Measurements from ENCODE around the gene SMPD3. TPM values are rescaled to one million over a fixed set of nuclear protein-coding genes. Genes with fewer than 3 reads are reported as not detected.

SMPD3 gene
- total and polyA plus RNA-seq, 2 of the 4 experiments (the other 2 are of a cell fraction): not detected

DNA sequence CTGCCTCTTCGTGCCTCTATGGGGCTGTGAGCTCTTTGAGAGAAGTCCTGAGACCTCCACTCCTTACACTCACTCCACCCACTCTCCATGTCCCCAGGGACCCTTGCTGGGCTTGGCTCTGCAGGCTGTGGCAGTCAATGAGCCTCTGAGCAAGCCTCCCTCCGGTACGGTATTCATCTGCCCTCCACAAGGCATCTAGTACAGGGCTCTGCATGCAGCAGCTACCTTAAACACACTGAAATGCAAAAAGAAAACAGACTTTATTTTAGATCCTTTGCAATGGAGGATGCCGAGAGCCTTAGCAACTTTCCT lies 38.9 kb upstream of the SMPD3 start:
- H3K27ac ChIP-seq (ENCODE audit: insufficient read depth, low read length): no peak overlapping the region
- H3K27me3 ChIP-seq (ENCODE audit: control insufficient read depth, insufficient read depth, low read length): peaks cover 18% of the 10 kb centered on the region
- CTCF ChIA-PET: interaction anchor here (1.6 kb wide), 1 partner anchor 17 kb away, joined by 4 read pairs; no protein-coding TSS in a partner anchor
- H2AK5ac ChIP-seq (ENCODE audit: low read depth, low read length): no peak overlapping the region
- H3K79me1 ChIP-seq (ENCODE audit: low read depth in 1 of 2, low read length in 2 of 2): no peaks in the 10 kb centered on the region
- H4K5ac ChIP-seq (ENCODE audit: low read depth, low read length): no peak overlapping the region
- H3K4me3 ChIP-seq (ENCODE audit: insufficient read depth, low read depth, low read length): no peak overlapping the region
- no peak overlapping the region for H3K9ac ChIP-seq (ENCODE audit: low read depth, low read length)
- no peak overlapping the region for H2BK15ac ChIP-seq (ENCODE audit: low read depth, low read length)
- no peaks in the 10 kb centered on the region for H3K4me1 ChIP-seq (ENCODE audit: control insufficient read depth, insufficient read depth, low read length)
- no peak overlapping the region for H2BK120ac ChIP-seq (ENCODE audit: low read depth, low read length)
- BruUV-seq (replicated peaks): no TSS peak
- H2BK20ac ChIP-seq (ENCODE audit: low read depth, low read length): no peak overlapping the region
- 11% methylated on average over 3 of the region's 4 CpGs; no CpG with 5 or more reads in 1 of the 2 experiments for WGBS, 2 experiments (ENCODE audit: extremely low coverage in 2 of 2, insufficient read length in 1 of 2)
- H4K8ac ChIP-seq (ENCODE audit: low read depth in 2 of 2, low read length in 2 of 2): no peak overlapping the region
- H3K56ac ChIP-seq (ENCODE audit: extremely low read depth, insufficient read depth, low read length): no peak overlapping the region
- H3K23ac ChIP-seq (ENCODE audit: low read depth, low read length): no peak overlapping the region
- H3K4ac ChIP-seq (ENCODE audit: low read depth, low read length): no peak overlapping the region
- no peak overlapping the region for H2AFZ ChIP-seq (replicated peaks; ENCODE audit: low read length, poor library complexity)
- no peak overlapping the region for H3K14ac ChIP-seq (replicated peaks; ENCODE audit: low read depth, low read length)
- no peak overlapping the region for H3K18ac ChIP-seq (ENCODE audit: low read depth, low read length)
- dilution Hi-C loops (cut with HindIII; ENCODE audit: low sequenced_read_pairs, unreplicated experiment) (no loop called here), in situ Hi-C loops (cut with MboI; ENCODE audit: low sequenced_read_pairs) (no loop called here), intact Hi-C loops (cut with micrococcal nuclease) (no loop called here)
- TF ChIP-seq MXI1 (IDR thresholded peaks at IDR 0.05; ENCODE audit: borderline replicate concordance, low read depth, low read length) (no peak), CTCF (conservative IDR thresholded peaks at IDR 0.05; ENCODE audit: low read depth, low read length) (no peak), RAD21 (IDR thresholded peaks at IDR 0.05; ENCODE audit: low read length) (no peak), MAZ (IDR thresholded peaks at IDR 0.05; ENCODE audit: borderline replicate concordance, low read depth, low read length) (no peak), NFE2L2 (IDR thresholded peaks at IDR 0.05; ENCODE audit: low read depth, low read length) (no peak), CHD1 (IDR thresholded peaks at IDR 0.05; ENCODE audit: low read depth, low read length) (no peak), ELK1 (IDR thresholded peaks at IDR 0.05; ENCODE audit: borderline replicate concordance, low read depth, low read length) (no peak)
- no peak overlapping the region for H3K4me2 ChIP-seq (ENCODE audit: low read depth, low read length)
- no peaks in the 10 kb centered on the region for H3K9me1 ChIP-seq (ENCODE audit: insufficient read depth, low read length)
- peaks cover 2% of the 10 kb centered on the region for H3K9me3 ChIP-seq (ENCODE audit: control insufficient read depth, insufficient read depth, low read length)
- no peak for ATAC-seq (ENCODE audit: low read depth)
- POLR2A ChIA-PET (ENCODE audit: unreplicated experiment): no interaction called here
- DNase-seq: no peak
- no peaks in the 10 kb centered on the region for H3K36me3 ChIP-seq (ENCODE audit: control insufficient read depth, insufficient read depth, low read length)
- no peak overlapping the region for H4K91ac ChIP-seq (ENCODE audit: insufficient read depth, low read depth, low read length)
- no peak overlapping the region for H2BK5ac ChIP-seq (ENCODE audit: low read depth, low read length, poor library complexity, severe bottlenecking)
- no peak overlapping the region for H2AK9ac ChIP-seq (replicated peaks; ENCODE audit: low read depth, low read length, poor library complexity)
- H4K20me1 ChIP-seq (ENCODE audit: insufficient read depth, low read length): no peaks in the 10 kb centered on the region

All from IMR-90 (cell line).